GM10266 (cell line): Measurements from ENCODE around the gene GTPBP1.

Experiments used
- DNase-seq: peaks from one replicate; pipeline ENCODE4 v3.0.0; 2012; ENCODE audit errors: extremely low spot score
- CTCF ChIP-seq: IDR thresholded peaks from 2 replicates; pipeline ENCODE4 v1.5.1; 2012; ENCODE audit warnings: mild to moderate bottlenecking, low read depth; ENCODE audit not compliant: control insufficient read depth, insufficient read depth; ENCODE audit errors: missing control alignments

Gene GTPBP1

GRCh38 chr22:38727123-38727522 lies 21.4 kb downstream of the GTPBP1 start:
- no peak for TF ChIP-seq CTCF
- no peak for DNase-seq

- TF ChIP-seq CTCF: no peak
- DNase-seq: no peak
Observed at GRCh38 chr22:38727530-38728451, 22.0 kb downstream of the GTPBP1 start.

GRCh38 chr22:38728871-38729796 lies 23.4 kb downstream of the GTPBP1 start:
- TF ChIP-seq CTCF: no peak

GRCh38 chr22:38729946-38730345 lies 24.2 kb downstream of the GTPBP1 start:
- no peak for DNase-seq
- no peak for TF ChIP-seq CTCF

More at GRCh38 chr22:38728871-38729796, 23.4 kb downstream of the GTPBP1 start:
- DNase-seq: no peak

GRCh38 chr22:38730411-38730871 lies 24.7 kb downstream of the GTPBP1 start:
- DNase-seq: no peak
- TF ChIP-seq CTCF: no peak

GRCh38 chr22:38731703-38732161 lies 26.0 kb downstream of the GTPBP1 start:
- DNase-seq: no peak
- TF ChIP-seq CTCF: no peak
